Left lung (tissue), 10 donors: Measurements from ENCODE around the gene SCD5. TPM values are rescaled to one million over a fixed set of nuclear protein-coding genes. Genes with fewer than 3 reads are reported as not detected.

Source experiments
- ATAC-seq: fragments of 200-7000 bp; cut with Tn5 transposase; one replicate; pipeline ENCODE4 v1.9.1; 2020; ENCODE audit warnings: moderate library complexity
- DNase-seq, 4 donors: peaks; one replicate each; pipeline ENCODE4 v3.0.0-alpha.2; 2013 to 2020
- H3K27ac ChIP-seq, 2 donors: fragments of 200-600 bp; sonication (generic) in 1 of 2; one replicate each; pipeline versions ENCODE4 v1.5.0 to v1.8.0; 2020 to 2021
- H3K27me3 ChIP-seq, 2 donors: fragments of 200-600 bp; sonication (generic) in 1 of 2; one replicate each; pipeline versions ENCODE4 v1.5.0 to v1.8.0; 2020 to 2021
- H3K36me3 ChIP-seq, 2 donors: fragments of 200-600 bp; sonication (generic) in 1 of 2; one replicate each; pipeline versions ENCODE4 v1.5.0 to v1.8.0; 2020 to 2021
- H3K4me1 ChIP-seq, 2 donors: fragments of 200-600 bp; one replicate each; pipeline ENCODE4 v1.8.0; 2021
- H3K4me3 ChIP-seq, 2 donors: fragments of 200-600 bp; sonication (generic) in 1 of 2; one replicate each; pipeline versions ENCODE4 v1.5.0 to v1.8.0; 2020 to 2021; ENCODE audit warnings: mild to moderate bottlenecking in 1 of 2
- H3K9me3 ChIP-seq, 2 donors: fragments of 200-600 bp; sonication (generic) in 1 of 2; one replicate each; pipeline versions ENCODE4 v1.5.0 to v1.8.0; 2020 to 2021
- intact Hi-C, 2 donors: fragments of 100-400 bp; cut with DNase I; formaldehyde crosslinking; loops; one replicate each; pipeline versions ENCODE4 v1.11.2 to v1.14.2; 2022
- microRNA-seq, 2 donors: library from miRNA; unstranded; fragments of <30 nt; microRNA quantifications; one replicate each; pipeline ENCODE4, GENCODE V29; 2019
- polyA plus RNA-seq, 6 donors: library from polyadenylated mRNA; unstranded; fragments of 120-200 nt; gene quantifications; one replicate each; pipeline ENCODE4 v1.2.1, GENCODE V29; 2013; ENCODE audit not compliant: insufficient read length in 6 of 6
- total RNA-seq, 2 donors: library from RNA; stranded (reverse); fragmentation: NEBNext Ultra II Directional; extraction: Animal tissue kit (Norgen Biotek cat#: 25700); gene quantifications; one replicate each; pipeline ENCODE4 v1.2.1, GENCODE V29; 2021
- TF ChIP-seq, protein P1 (sequence below), 2 donors: fragments of 200-600 bp; sonication (generic) in 1 of 2; IDR thresholded peaks; one replicate each; pipeline versions ENCODE4 v1.5.0 to v1.8.0; 2021; ENCODE audit warnings: antibody characterized with exemption in 2 of 2
- donor health status: DM: no; HTN: yes; CAD: no.
- donor health status: DM: no; HTN: no; CAD: no.

SCD5 gene
- total and polyA plus RNA-seq, 8 donors, result 12.5 to 41.1 (median 35.0) TPM

DNA sequence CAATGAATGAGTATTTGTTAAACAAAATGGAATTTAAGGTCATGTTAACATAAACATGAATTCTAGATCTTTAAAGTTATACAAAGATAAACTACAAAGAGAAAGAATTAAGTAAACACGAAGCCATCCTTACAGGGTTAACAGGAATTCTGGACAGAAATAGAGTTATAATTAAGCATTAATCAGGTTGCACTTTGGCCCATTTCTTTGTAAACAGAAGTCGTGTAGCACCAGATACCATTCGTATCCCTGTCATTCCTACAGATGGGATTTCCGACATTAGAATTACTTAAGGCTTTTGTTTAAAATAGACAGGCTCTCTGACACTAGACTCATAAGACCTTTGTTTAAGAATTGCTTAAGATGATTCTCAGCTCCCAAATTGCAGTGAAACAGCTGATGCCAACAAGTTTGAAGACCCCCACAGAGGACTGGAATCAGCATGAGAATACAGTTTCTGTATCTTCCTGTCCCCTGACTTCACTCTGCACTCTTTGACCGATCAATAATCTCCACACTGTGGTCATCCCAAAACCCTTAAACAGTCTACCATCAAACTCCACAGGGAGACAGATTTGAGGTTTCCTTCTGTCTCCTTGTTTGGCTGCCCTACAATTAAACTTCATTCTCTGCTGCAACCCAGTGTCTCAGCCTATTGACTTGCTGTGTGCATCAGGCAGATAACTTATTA lies 214.6 kb downstream of the SCD5 start:
- Histone ChIP-seq H3K27me3 (no peaks in the 10 kb centered on the region), H3K4me1 (no peaks in the 10 kb centered on the region), H3K9me3 (no peaks in the 10 kb centered on the region), H3K4me3 (no peak overlapping the region), H3K36me3 (no peaks in the 10 kb centered on the region), H3K27ac (no peak overlapping the region)
- TF ChIP-seq, protein P1, sequence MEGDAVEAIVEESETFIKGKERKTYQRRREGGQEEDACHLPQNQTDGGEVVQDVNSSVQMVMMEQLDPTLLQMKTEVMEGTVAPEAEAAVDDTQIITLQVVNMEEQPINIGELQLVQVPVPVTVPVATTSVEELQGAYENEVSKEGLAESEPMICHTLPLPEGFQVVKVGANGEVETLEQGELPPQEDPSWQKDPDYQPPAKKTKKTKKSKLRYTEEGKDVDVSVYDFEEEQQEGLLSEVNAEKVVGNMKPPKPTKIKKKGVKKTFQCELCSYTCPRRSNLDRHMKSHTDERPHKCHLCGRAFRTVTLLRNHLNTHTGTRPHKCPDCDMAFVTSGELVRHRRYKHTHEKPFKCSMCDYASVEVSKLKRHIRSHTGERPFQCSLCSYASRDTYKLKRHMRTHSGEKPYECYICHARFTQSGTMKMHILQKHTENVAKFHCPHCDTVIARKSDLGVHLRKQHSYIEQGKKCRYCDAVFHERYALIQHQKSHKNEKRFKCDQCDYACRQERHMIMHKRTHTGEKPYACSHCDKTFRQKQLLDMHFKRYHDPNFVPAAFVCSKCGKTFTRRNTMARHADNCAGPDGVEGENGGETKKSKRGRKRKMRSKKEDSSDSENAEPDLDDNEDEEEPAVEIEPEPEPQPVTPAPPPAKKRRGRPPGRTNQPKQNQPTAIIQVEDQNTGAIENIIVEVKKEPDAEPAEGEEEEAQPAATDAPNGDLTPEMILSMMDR (IDR thresholded peaks at IDR 0.05), result no peak
- DNase-seq, result no peak
- ATAC-seq, result no peak
- intact Hi-C loops, result no loop called here

DNA sequence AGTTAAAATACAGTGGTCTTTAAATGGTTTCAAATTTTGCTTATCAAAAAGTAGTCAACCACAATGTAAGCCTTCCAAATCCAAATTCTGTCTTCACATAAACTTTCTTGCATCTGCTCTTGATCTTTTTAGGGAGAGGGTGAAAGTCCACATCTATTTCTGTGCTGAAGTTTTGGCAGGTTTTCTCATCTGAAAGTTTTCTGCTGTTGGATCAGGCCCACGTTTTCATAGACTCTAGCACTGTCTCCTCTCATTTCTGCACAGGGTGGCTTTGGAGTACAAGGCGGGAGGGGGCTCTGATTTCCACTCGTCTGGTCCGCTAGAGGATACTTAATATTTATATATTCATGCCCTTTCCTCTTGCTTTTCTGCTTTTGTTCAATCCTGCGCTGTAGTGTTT lies 218.7 kb downstream of the SCD5 start:
- Histone ChIP-seq H3K27me3 (no peaks in the 10 kb centered on the region), H3K9me3 (no peaks in the 10 kb centered on the region), H3K27ac (no peak overlapping the region), H3K36me3 (no peaks in the 10 kb centered on the region), H3K4me1 (no peaks in the 10 kb centered on the region), H3K4me3 (no peak overlapping the region)
- TF ChIP-seq, protein P1 (IDR thresholded peaks at IDR 0.05), result no peak
- ATAC-seq (no peak), DNase-seq (no peak)
- intact Hi-C loops, result no loop called here

Small RNA genes lying within 50 kb of the gene (microRNA-seq; reads per million reads assigned to microRNA genes)
- gene MIR575, result 0 reads per million in 2 donors

Other genes starting within 250 kb of the SCD5 start
- 1 to 10 TPM; 4.3 to 5.1 TPM for gene TMEM150C, start 236.8 kb downstream of the SCD5 start, total RNA-seq
- gene TMEM150C, start 236.8 kb downstream of the SCD5 start, polyA plus RNA-seq, result 10 to 100 TPM; 15.5 to 18.9 (median 16.8) TPM
- gene SEC31A, start 92.4 kb upstream of the SCD5 start, total RNA-seq, result 100 to 1,000 TPM; 224 to 278 TPM
- 100 to 1,000 TPM; 221 to 286 (median 251) TPM for gene SEC31A, start 92.4 kb upstream of the SCD5 start, polyA plus RNA-seq
- gene THAP9, start 101.9 kb upstream of the SCD5 start, total RNA-seq, result 1 to 10 TPM; 2.1 to 3.5 TPM
- 10 to 100 TPM; 10.4 to 13.2 (median 12.0) TPM for gene THAP9, start 101.9 kb upstream of the SCD5 start, polyA plus RNA-seq
- 10 to 100 TPM; 10.3 to 13.6 TPM for gene LIN54, start 212.0 kb upstream of the SCD5 start, total RNA-seq
- gene LIN54, start 212.0 kb upstream of the SCD5 start, polyA plus RNA-seq, result 10 to 100 TPM; 13.8 to 17.9 (median 15.6) TPM
- 10 to 100 TPM; 27.8 to 30.9 TPM for gene COPS4, start 236.4 kb upstream of the SCD5 start, total RNA-seq
- 10 to 100 TPM; 64.9 to 77.0 (median 68.3) TPM for gene COPS4, start 236.4 kb upstream of the SCD5 start, polyA plus RNA-seq